ENCODE results near the gene CERS4.
"Not testable (repeated sequence)": the region's sequence is repeated elsewhere in the genome, so short reads cannot be mapped to it uniquely, and the experiment has no call there.

DNA sequence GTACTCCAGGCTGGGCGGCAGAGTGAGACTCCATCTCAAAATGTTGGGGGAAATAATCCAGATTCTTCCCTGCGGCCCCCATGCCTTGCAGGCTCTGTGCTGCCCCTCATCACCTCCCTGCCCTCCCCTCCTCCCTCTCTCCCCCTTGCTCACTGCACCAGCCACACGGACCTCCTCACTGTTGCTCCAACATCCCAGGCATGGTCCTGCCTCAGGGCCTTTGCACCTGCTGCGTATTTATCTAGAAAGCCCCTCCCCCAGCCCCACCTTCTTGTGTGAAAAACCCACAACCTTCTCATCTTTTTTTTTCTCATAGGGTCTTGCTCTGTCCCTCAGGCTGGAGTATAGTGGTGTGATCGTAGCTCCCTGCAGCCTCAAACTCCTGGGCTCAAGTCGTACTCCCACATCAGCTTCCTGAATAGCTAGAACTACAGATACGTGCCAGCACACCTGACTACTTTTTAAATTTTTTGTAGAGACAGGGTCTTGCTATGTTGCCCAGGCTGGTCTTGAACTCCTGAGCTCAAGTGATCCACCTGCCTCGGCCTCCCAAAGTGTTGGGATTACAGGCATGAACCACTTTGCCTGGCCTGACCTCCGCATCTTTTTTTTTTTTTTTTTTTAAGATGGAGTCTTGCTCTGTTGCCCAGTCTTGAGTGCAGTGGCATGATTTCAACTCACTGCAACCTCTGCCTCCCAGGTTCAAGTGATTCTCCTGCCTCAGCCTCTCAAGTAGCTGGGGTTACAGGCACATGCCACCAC, 38.1 kb downstream of the CERS4 start:
- not testable (repeated sequence) for TF ChIP-seq CTCF, POLR2A (IDR thresholded peaks at IDR 0.05)
